Mesendoderm (in vitro differentiated cells): ENCODE measurements around the gene CRTAC1.

Experiments
- DNase-seq: peaks from one replicate; pipeline ENCODE4 v3.0.0; 2013
- H2AK5ac ChIP-seq: 2 replicates; pipeline ENCODE4 v1.6.1; 2013; ENCODE audit warnings: low read length, inconsistent platforms
- H2BK120ac ChIP-seq: 2 replicates; pipeline ENCODE4 v1.6.1; 2013; ENCODE audit warnings: low read depth, mild to moderate bottlenecking, low read length, moderate library complexity, mixed read lengths
- H2BK15ac ChIP-seq: replicated peaks from 2 replicates; pipeline ENCODE4 v1.6.1; 2013; ENCODE audit warnings: low read depth, mild to moderate bottlenecking, moderate library complexity
- H2BK5ac ChIP-seq: 2 replicates; pipeline ENCODE4 v1.6.1; 2013; ENCODE audit warnings: low read length, inconsistent platforms
- H3K18ac ChIP-seq: 2 replicates; pipeline ENCODE4 v1.6.1; 2013; ENCODE audit warnings: mild to moderate bottlenecking, low read length, mixed read lengths
- H3K23ac ChIP-seq: one replicate; pipeline ENCODE4 v1.6.1; 2013; ENCODE audit warnings: low read length
- H3K27ac ChIP-seq: 2 replicates; pipeline ENCODE4 v1.5.1; 2013; ENCODE audit warnings: low read depth, mild to moderate bottlenecking, inconsistent platforms, low read length, moderate library complexity
- H3K27me3 ChIP-seq: 2 replicates; pipeline ENCODE4 v1.6.1; 2013; ENCODE audit warnings: low read length, control low read depth, mild to moderate bottlenecking, inconsistent platforms; ENCODE audit not compliant: insufficient read depth, poor library complexity
- H3K36me3 ChIP-seq: 2 replicates; pipeline ENCODE4 v1.6.1; 2013; ENCODE audit warnings: low read length, inconsistent platforms; ENCODE audit not compliant: control insufficient read depth, insufficient read depth
- H3K4ac ChIP-seq: one replicate; pipeline ENCODE4 v1.6.1; 2013; ENCODE audit warnings: low read depth, mild to moderate bottlenecking, low read length, moderate library complexity
- H3K4me1 ChIP-seq: 2 replicates; pipeline ENCODE4 v1.6.1; 2013; ENCODE audit warnings: low read depth, low read length, inconsistent platforms; ENCODE audit not compliant: control insufficient read depth
- H3K4me2 ChIP-seq: 2 replicates; pipeline ENCODE4 v1.6.1; 2013; ENCODE audit warnings: low read length
- H3K4me3 ChIP-seq: 2 replicates; pipeline ENCODE4 v1.5.1; 2013; ENCODE audit warnings: mild to moderate bottlenecking, low read length
- H3K56ac ChIP-seq: one replicate; pipeline ENCODE4 v1.6.1; 2013; ENCODE audit warnings: low read length
- H3K79me1 ChIP-seq: 2 replicates; pipeline ENCODE4 v1.6.1; 2013; ENCODE audit warnings: low read length, inconsistent platforms
- H3K79me2 ChIP-seq: 2 replicates; pipeline ENCODE4 v1.6.1; 2013; ENCODE audit warnings: mild to moderate bottlenecking, low read length; ENCODE audit not compliant: control insufficient read depth, insufficient read depth
- H3K9ac ChIP-seq: 2 replicates; pipeline ENCODE4 v1.6.1; 2013; ENCODE audit warnings: low read length, inconsistent platforms
- H4K5ac ChIP-seq: one replicate; pipeline ENCODE4 v1.6.1; 2013; ENCODE audit warnings: low read length
- H4K8ac ChIP-seq: one replicate; pipeline ENCODE4 v1.6.1; 2013; ENCODE audit warnings: low read depth, mild to moderate bottlenecking, control low read depth, low read length, moderate library complexity
- WGBS: extraction: QIAGEN DNeasy Blood & Tissue Kit; methylation state at CpG from one replicate; pipeline ENCODE4 v1.1.7; 2013; ENCODE audit warnings: low lambda C conversion rate, missing lambda C conversion rate; ENCODE audit not compliant: insufficient coverage; ENCODE audit errors: extremely low coverage; 5-methylcytosine and 5-hydroxymethylcytosine counted together

CRTAC1 gene

DNA sequence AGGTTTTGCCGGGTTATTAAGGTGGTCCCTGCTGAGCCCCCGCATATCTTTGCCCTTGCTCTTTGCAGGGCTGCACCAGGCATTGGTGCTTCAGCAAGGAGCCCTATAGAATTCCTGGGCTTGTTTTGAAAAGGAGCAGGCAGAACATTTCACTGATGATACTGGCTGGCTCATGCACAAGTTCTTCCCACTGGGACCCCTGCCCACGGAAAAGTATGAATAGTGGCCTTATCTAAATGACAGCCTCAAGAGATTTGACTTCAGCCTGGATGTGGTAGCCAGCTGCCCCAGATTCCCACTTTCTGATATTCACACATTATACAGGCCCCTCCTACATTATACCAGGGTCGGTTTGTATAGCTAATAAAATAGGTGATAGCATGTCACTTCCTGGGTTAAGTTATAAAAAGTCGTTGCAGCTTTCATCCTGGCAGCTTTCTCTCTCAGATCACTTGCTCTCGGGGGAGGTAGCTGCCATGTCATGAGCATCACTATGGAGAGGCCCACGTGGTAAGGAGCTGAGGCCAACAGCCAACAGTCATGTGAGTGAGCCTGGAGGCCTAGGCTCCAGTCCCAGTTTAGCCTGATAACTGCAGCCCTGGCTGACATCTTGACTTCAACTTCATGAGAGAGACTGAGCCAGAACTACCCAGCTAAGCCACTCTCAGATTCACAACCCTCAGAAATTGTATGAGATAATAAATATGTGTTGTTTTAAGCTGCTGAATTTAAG is 16.8 kb upstream of the CRTAC1 start:
- H4K8ac ChIP-seq = no peak overlapping the region
- H3K4me2 ChIP-seq = no peak overlapping the region
- no peaks in the 10 kb centered on the region for H3K27me3 ChIP-seq
- H3K9ac ChIP-seq = no peak overlapping the region
- no peaks in the 10 kb centered on the region for H3K36me3 ChIP-seq
- H3K79me1 ChIP-seq = no peaks in the 10 kb centered on the region
- H3K27ac ChIP-seq = no peak overlapping the region
- no peak overlapping the region for H3K18ac ChIP-seq
- no peak for DNase-seq
- no peaks in the 10 kb centered on the region for H3K4me1 ChIP-seq
- H3K79me2 ChIP-seq = no peaks in the 10 kb centered on the region
- H3K4me3 ChIP-seq = no peak overlapping the region
- no peak overlapping the region for H3K4ac ChIP-seq
- no CpG with 5 or more reads among the region's 7 CpGs for WGBS
- no peak overlapping the region for H2BK120ac ChIP-seq
- H3K23ac ChIP-seq = no peak overlapping the region
- no peak overlapping the region for H4K5ac ChIP-seq
- no peak overlapping the region for H2BK15ac ChIP-seq
- H2AK5ac ChIP-seq = no peak overlapping the region
- H3K56ac ChIP-seq = no peak overlapping the region
- no peak overlapping the region for H2BK5ac ChIP-seq

DNA sequence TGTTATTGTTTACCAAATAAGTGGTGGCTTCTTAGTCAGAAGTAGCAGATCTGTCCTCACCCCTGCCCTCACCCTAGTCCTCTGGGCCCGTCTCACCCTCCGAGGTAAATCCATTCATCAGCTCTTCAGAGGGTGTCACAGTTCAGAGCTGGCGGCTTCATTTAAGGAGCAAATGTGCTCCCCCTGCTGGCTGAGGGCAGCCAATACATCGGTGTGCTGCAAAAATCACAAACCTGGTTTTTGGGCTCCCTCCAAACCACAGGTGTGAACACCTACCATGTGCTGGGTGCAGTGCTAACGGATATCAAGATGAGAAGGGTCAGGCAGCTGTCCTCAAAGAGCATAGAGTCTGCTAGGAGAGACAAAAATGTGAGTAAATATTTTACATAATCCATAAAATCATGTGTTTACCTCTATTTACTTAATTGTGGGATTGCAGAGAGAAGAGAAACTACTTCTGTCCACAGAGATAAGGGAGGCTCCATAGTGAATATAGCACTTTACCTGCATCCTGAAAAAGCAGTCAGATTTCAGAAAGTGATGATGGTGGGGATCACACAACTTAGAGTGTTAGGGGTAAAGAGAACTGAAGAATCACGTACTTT is 15.5 kb upstream of the CRTAC1 start:
- Histone ChIP-seq H3K79me1 (no peaks in the 10 kb centered on the region), H2BK5ac (no peak overlapping the region), H3K27me3 (no peaks in the 10 kb centered on the region), H3K4me1 (no peaks in the 10 kb centered on the region), H3K9ac (no peak overlapping the region), H3K18ac (no peak overlapping the region), H2AK5ac (no peak overlapping the region), H3K4ac (no peak overlapping the region), H3K4me2 (no peak overlapping the region), H3K36me3 (no peaks in the 10 kb centered on the region), H3K79me2 (no peaks in the 10 kb centered on the region), H3K56ac (no peak overlapping the region), H4K8ac (no peak overlapping the region), H2BK15ac (no peak overlapping the region), H3K27ac (no peak overlapping the region), H4K5ac (no peak overlapping the region), H3K23ac (no peak overlapping the region), H3K4me3 (no peak overlapping the region), H2BK120ac (no peak overlapping the region)
- DNase-seq = peak; percentile 83
- WGBS = no CpG with 5 or more reads among the region's 6 CpGs

DNA sequence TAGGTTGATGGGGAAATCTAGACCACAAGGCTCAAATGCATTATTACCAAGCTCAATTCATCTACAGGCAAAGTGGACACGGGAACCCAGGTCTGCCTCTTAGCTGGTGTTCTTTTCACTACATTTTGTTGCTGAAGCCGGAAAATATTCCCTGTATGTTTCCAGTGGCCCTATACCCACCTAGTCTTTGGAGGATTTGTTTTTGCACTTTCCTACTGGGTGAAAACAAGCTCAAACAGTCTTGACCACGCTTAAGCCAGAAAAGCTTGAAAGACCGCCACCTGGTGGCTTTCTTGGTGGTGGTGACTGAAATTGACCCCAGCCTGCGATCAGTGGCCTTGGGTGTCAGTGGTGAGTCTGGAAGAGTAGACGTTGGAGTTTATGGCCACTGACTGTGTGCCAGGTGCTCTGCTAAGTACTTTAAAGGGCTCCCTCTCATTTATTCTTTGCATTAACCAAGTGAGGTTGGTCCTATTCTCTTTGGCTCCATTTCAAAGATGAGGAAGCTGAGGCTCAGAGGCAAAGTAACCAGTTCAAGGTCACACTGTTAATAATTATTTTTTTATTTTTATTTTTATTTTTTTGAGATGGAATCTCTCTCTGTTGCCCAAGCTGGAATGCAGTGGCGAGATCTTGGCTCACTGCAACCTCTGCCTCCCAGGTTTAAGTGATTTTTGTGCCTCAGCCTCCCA is 11.1 kb upstream of the CRTAC1 start:
- no peak overlapping the region for H3K27ac ChIP-seq
- H3K56ac ChIP-seq = no peak overlapping the region
- no peak overlapping the region for H2AK5ac ChIP-seq
- no peak overlapping the region for H3K4me3 ChIP-seq
- no peak overlapping the region for H3K4me2 ChIP-seq
- no peak overlapping the region for H4K5ac ChIP-seq
- DNase-seq = peak; percentile 81
- H3K4me1 ChIP-seq = no peaks in the 10 kb centered on the region
- H3K9ac ChIP-seq = no peak overlapping the region
- H2BK5ac ChIP-seq = no peak overlapping the region
- H3K23ac ChIP-seq = no peak overlapping the region
- H3K18ac ChIP-seq = no peak overlapping the region
- H3K27me3 ChIP-seq = no peaks in the 10 kb centered on the region
- no peak overlapping the region for H2BK15ac ChIP-seq
- H3K79me1 ChIP-seq = no peaks in the 10 kb centered on the region
- H3K36me3 ChIP-seq = no peaks in the 10 kb centered on the region
- no peaks in the 10 kb centered on the region for H3K79me2 ChIP-seq
- no peak overlapping the region for H3K4ac ChIP-seq
- WGBS = no CpG with 5 or more reads among the region's 7 CpGs
- no peak overlapping the region for H2BK120ac ChIP-seq
- H4K8ac ChIP-seq = no peak overlapping the region

DNA sequence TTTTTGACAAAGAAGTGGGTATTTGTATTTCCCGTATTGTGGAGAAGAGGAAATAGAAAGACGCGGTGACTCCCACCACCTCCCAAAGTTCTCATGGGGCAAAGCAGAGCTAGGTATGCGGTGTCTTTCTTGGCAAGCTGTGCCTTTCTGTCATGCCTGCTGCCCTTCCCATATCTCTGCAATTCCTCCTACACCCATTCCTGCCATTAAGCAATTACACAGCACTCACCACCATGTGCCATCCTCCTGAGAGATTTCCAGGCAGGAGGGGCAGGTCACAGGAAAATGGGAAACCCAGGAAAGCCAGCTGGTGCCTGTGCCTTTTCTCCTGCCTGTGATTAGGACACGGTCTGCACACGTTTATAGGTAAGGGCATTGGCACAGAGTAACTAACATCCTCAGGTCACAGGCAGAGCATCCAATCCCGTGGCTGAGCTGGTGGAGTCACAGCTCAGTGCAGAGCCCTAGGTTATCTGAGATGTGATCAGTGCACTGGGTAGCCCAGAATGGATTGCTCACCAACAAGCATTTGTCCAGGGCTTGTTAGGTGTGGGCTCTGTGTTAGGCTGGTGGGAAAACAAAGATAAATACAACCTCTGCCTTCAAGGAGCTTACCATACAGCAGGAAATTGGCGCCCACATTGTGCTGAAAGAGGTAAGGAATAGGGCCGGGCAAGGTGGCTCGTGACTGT is 9.4 kb upstream of the CRTAC1 start:
- no CpG with 5 or more reads among the region's 10 CpGs for WGBS

DNA sequence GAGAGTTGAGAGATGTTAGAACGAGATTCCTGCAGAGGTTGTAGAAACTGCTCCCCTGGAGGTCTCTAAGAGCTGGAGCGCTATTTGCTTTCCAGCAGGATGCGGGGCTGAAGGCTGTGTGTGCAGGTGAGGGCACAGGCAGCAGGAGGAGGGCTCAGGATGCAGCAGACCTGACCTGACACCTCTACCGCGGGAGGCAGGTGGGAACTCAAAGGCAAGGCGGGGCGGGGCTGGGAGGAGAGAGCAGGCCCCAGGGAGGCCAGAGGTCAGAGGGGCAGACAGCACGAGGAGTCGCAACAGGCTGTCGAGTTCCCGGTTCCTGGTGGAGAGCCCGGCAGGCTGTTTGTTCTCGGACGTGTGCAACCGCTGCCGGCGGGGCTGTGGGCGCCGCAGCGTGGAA is 7.9 kb upstream of the CRTAC1 start:
- no peak overlapping the region for H2BK120ac ChIP-seq
- peak; percentile 55 for DNase-seq
- no peak overlapping the region for H2AK5ac ChIP-seq
- H3K4me3 ChIP-seq = no peak overlapping the region
- no peaks in the 10 kb centered on the region for H3K4me1 ChIP-seq
- H3K27ac ChIP-seq = no peak overlapping the region
- no peaks in the 10 kb centered on the region for H3K36me3 ChIP-seq
- H3K4ac ChIP-seq = no peak overlapping the region
- no peaks in the 10 kb centered on the region for H3K79me1 ChIP-seq
- H3K79me2 ChIP-seq = no peaks in the 10 kb centered on the region
- no peak overlapping the region for H2BK5ac ChIP-seq
- H3K9ac ChIP-seq = no peak overlapping the region
- no peak overlapping the region for H3K23ac ChIP-seq
- H3K56ac ChIP-seq = no peak overlapping the region
- no peak overlapping the region for H3K4me2 ChIP-seq
- no peak overlapping the region for H3K18ac ChIP-seq
- no peak overlapping the region for H4K8ac ChIP-seq
- H4K5ac ChIP-seq = no peak overlapping the region
- WGBS = no CpG with 5 or more reads among the region's 20 CpGs
- peaks cover 9% of the 10 kb centered on the region for H3K27me3 ChIP-seq
- no peak overlapping the region for H2BK15ac ChIP-seq

More for the DNA sequence above, 9.4 kb upstream of the CRTAC1 start:
- no peak overlapping the region for H3K23ac ChIP-seq
- no peak overlapping the region for H3K18ac ChIP-seq
- H4K5ac ChIP-seq = no peak overlapping the region
- no peak overlapping the region for H4K8ac ChIP-seq
- no peak overlapping the region for H3K4me2 ChIP-seq
- DNase-seq = no peak
- H3K4ac ChIP-seq = no peak overlapping the region
- H3K56ac ChIP-seq = no peak overlapping the region
- H3K36me3 ChIP-seq = no peaks in the 10 kb centered on the region
- H3K9ac ChIP-seq = no peak overlapping the region
- H3K27me3 ChIP-seq = no peaks in the 10 kb centered on the region
- H2BK5ac ChIP-seq = no peak overlapping the region
- H2AK5ac ChIP-seq = no peak overlapping the region
- no peaks in the 10 kb centered on the region for H3K79me1 ChIP-seq
- H3K4me3 ChIP-seq = no peak overlapping the region
- no peaks in the 10 kb centered on the region for H3K79me2 ChIP-seq
- H2BK120ac ChIP-seq = no peak overlapping the region
- no peak overlapping the region for H3K27ac ChIP-seq
- H2BK15ac ChIP-seq = no peak overlapping the region
- H3K4me1 ChIP-seq = no peaks in the 10 kb centered on the region
